Kidney capillary endothelial cell (primary cell): ENCODE results near the gene MAST2.
"Not testable (repeated sequence)": the region's sequence is repeated elsewhere in the genome, so short reads cannot be mapped to it uniquely, and the experiment has no call there.

Experiments
- DNase-seq: peaks from one replicate; pipeline ENCODE4 v3.0.0-alpha.2; 2018; ENCODE audit warnings: low spot score

The MAST2 gene

DNA sequence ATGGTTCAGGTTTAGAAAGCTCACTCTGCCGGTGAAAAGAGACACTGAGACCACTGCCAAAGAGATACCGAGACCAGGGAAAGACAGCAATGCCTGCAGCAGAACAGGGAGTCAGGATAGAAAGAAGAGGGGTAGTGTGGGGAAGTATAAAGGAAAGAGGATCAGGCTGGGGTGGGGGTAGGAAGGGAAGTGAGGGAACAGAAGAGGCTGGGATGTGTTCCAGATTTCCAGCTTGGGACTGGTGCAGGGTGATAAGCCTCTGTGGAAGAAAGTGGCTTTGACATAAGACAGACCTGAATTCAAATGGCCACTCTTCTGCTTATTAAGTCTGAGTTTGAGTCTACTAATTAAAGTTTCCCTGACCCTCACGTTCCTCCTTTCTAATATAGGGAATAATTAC is 223.1 kb downstream of the MAST2 start:
- DNase-seq = no peak

DNA sequence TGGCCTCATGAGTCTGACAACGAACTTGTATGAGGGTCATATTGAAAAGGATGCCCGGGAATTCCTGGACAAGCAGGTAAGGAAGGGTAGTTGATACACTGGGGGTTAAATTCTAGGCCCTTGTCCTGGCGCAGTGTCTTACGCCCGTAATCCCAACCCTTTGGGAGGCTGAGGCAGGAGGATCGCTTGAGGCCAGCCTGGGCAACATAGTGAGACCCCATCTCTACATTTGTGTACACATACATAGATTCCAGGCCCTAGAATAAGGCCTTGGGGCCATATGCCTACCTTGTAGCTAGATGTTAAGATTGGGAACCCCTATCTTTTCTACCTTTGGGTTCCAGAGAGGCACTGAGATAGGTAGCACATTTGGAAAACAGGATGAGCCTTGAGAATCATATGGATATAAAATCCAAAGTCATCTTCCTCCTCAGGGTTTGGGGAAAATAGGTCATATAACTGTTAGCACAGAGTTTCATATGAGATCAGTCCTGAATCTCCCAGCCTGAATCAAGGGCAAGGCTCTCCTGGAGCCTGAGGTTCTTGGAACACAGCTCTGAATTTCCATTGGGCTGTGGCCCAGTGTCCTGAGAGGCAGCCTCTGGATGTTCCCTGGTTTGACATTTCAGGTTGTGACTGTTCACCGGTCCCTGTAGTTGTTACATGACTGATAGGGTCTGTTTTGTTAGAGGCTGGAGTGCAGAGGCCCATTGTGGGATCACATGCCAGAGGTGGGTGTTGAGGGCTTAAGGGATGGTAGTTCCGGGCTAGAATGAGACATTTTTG is 224.6 kb downstream of the MAST2 start:
- no peak for DNase-seq

DNA sequence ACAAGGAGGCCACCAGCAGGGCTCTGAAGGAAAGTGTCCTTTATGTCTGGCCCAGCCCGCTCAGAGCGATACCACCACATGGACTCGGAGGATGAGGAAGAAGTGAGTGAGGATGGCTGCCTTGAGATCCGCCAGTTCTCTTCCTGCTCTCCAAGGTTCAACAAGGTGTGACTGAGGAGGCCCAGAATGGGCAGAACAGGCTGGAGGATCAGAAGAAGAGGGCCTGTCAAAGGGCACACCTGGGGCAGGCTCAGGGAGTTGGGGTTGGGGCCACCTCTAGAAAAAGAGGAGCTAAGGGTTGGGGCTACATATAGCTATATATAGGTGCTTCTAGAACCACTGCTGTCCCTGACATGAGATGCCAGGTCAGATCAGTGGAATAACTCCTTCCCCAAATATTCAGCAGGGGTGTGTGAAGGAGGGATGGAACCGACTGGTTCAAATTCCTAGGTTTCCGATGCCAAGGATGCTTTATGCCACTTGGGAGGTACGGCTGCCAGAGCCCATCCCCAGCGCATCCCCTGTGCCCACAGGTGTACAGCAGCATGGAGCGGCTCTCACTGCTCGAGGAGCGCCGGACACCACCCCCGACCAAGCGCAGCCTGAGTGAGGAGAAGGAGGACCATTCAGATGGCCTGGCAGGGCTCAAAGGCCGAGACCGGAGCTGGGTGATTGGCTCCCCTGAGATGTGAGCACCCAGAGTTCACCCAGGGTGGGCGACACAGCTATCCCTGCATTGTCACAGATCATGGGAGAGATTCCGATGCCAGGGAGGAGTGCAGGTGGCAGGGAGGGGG is 226.9 kb downstream of the MAST2 start:
- DNase-seq = no peak

DNA sequence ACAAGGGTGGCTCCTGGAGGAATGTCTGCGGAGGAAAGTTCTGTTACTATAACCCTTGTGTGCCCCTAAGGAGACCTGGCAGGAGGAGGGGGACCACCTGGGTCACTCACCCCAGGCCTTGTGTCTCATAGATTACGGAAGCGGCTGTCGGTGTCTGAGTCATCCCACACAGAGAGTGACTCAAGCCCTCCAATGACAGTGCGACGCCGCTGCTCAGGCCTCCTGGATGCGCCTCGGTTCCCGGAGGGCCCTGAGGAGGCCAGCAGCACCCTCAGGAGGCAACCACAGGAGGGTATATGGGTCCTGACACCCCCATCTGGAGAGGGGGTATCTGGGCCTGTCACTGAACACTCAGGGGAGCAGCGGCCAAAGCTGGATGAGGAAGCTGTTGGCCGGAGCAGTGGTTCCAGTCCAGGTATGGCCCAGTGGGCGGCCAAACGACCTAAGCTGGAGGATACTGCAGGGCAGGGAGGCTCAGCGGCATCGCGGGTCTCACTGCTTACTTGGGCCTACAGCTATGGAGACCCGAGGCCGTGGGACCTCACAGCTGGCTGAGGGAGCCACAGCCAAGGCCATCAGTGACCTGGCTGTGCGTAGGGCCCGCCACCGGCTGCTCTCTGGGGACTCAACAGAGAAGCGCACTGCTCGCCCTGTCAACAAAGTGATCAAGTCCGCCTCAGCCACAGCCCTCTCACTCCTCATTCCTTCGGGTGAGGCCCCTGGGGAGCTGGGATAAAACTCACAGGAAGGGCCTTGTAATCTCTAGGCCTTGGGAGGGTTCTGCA is 227.7 kb downstream of the MAST2 start:
- no peak for DNase-seq

DNA sequence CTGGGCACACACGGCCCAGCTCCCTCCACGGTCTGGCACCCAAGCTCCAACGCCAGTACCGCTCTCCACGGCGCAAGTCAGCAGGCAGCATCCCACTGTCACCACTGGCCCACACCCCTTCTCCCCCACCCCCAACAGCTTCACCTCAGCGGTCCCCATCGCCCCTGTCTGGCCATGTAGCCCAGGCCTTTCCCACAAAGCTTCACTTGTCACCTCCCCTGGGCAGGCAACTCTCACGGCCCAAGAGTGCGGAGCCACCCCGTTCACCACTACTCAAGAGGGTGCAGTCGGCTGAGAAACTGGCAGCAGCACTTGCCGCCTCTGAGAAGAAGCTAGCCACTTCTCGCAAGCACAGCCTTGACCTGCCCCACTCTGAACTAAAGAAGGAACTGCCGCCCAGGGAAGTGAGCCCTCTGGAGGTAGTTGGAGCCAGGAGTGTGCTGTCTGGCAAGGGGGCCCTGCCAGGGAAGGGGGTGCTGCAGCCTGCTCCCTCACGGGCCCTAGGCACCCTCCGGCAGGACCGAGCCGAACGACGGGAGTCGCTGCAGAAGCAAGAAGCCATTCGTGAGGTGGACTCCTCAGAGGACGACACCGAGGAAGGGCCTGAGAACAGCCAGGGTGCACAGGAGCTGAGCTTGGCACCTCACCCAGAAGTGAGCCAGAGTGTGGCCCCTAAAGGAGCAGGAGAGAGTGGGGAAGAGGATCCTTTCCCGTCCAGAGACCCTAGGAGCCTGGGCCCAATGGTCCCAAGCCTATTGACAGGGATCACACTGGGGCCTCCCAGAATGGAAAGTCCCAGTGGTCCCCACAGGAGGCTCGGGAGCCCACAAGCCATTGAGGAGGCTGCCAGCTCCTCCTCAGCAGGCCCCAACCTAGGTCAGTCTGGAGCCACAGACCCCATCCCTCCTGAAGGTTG is 231.4 kb downstream of the MAST2 start:
- DNase-seq = no peak

DNA sequence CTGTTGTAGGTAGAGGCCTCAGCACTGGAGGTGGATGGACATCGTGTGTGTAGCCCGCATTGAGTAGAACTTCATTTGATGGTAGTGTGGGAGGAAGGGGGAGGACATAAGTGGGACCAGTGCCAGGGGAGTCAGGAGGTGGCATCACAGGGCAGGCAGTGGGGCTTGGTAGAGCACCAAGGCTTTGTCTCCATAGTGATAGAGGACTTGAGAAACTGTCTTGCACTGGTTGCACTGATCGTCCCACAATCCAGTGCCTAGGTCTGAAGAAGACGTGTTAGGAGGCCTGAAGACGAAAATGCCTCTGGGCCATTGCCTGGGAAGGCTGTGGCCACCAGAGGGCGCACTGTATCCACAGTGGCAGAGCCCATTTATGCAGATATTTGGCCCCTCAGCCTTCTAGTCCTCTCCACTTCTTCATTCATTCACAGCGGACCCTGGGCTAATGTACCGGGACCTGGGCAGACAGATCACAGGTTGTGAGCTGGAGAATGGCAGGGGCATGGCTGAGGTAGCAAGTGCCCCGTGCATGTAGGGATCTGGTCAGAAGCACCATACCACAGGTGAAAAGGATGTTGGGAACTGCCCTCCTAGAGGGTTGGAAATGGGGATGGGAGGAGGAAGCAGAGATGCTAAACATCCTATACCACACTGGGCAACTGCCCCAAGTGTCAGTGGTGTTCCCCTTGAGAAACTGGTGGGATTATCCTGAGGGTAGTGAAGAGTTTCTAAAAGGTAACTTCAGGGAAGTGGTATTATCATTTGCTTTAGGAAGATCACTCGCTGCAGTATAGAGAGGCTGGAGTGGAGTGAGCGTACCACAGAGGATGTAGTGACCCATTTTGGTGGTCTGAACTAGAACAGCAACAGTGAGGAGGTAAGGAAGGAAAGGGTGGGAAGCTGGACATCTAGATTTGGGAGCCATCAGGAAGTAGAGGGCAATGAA is 233.8 kb downstream of the MAST2 start:
- DNase-seq = peak; percentile 76

DNA sequence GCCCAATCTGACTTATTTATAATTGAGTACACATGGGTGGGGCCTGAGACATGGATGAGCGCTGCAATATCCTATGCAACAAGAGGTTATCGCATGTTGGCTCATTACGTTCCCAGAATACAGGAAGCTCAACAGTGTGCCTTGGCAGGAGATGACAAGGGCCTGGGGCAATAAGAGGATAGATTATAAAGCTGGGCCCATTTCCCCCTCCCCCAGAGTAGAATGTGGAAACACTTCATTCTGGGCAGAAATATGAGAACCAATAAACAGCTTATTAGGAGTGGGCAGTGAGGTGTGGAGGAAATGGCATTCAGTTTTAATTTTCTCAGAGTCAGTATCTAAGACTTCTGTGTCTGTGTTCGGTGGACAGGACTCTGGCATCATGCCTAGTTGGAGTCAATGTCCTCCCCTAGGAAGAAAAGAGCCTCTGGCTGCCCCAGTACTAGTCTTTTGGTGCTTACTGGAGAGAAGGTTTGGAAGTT is 236.2 kb downstream of the MAST2 start:
- DNase-seq = peak; percentile 70

DNA sequence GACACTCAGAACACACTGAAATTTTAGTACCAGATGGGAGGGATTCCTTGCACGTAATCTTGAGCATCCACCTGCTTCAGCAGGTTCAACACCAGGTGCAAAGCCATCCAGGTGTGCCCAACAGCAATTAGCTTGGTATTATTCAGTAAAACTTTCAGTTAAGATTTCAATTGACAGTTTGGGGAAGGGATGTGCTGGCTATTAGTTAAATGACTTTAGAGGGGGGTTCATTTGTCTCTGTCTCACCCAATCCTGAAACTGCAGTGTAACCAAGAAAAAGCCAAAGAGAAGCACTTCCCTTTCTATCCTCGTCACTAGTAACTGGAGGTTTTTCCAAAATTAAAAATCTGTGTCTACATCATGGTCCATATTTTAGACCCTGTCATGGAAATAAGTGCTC is 238.1 kb downstream of the MAST2 start:
- no peak for DNase-seq

DNA sequence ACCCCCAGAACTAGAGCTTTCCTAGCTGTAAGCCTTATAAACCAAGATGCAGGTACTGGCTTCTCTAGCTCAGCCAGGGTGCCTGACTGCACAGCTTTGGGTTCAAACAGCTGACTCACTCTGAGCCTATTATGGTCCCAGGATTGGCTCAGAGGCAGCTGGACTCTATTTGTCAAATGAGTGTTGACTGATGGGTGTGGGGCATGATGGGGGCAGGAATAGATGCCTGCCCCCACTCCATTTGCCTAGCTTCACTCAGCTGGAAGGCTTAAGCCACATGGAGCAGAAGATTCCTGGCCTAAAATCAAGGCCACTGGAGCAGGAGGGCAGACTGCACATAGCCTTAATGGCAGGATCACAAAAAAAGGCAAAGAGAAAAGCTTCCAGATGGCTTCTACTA is 238.6 kb downstream of the MAST2 start:
- no peak for DNase-seq

DNA sequence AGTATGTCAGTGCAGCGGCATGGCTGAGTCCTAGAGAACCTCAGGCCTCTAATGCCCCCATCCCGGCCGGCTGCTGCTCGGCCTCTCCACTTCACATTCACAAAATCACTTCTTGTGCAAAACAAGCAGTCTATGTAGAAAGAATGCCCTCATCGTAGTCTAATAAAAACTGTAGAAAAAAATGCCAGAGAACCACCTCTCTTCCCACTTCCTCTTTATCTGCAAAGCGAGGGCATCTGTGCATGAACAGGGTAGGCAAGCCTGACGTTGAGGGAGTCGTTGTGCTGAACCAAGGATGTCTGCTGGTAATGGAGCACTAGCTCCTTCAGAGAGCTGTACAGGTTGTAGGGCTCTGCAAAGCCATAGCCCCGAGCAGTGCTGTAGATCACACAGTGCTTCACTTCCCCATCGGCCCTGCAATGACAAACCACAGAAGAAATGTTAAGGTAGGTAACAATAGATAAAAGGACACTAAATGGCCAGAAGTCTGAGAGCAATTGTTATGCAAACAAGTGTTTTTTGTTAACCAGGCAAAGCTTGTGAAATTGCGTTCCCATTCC is 240.1 kb downstream of the MAST2 start:
- DNase-seq = no peak

DNA sequence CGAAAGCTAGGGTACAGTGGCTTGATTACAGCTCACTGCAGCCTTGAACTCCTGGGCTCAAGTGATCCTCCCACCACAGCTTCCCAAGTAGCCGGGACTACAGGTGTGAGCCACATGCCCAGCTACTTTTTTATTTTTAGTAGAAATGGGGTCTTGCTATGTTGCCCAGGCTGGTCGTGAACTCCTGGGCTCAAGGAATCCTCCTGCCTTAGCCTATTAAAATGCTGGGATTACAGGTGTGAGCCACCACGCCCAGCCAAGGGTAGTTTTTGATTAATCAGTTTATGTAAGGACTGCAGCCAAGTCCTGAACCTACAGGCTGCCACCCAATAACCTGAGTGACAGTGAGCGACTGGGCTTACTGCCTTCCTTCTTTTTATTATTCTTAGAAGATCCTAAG is 240.7 kb downstream of the MAST2 start:
- no peak for DNase-seq

DNA sequence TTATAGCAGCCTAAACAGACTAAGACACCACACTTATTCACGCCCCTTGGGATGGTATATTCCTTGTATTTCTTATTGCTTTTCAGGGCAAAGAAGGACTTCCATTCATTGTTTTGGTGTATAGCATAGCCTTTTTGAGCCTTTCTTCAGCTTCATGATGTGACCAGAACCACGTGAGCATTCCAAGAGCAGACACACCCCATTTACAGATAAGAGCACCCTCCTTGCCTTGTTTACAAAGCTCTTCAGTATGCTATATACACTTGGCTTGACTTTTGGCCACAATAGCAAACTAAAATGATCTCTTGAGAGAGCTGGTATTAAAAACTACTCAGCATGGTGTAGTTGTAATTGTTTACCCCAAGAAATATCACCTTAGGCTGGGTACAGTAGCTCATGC is 250.3 kb downstream of the MAST2 start:
- no peak for DNase-seq

DNA sequence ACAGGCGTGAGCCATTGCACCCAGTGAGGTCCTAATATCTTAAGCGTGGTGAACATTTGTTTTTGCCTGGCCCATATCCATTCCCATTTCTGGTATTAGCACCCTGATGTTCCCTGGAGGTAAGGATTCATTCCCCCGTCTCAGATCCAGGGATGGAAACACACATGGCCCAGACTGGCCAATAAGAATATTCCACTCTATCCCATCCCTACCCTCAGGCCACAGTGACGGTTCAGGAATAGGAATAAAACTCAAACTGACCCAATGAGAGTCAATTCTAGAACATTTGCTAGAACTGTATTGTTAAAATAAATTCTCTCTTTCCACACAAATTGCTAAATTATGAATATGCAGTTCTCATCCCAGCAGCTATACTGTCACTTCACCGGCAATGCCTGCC is 252.9 kb downstream of the MAST2 start:
- no peak for DNase-seq

DNA sequence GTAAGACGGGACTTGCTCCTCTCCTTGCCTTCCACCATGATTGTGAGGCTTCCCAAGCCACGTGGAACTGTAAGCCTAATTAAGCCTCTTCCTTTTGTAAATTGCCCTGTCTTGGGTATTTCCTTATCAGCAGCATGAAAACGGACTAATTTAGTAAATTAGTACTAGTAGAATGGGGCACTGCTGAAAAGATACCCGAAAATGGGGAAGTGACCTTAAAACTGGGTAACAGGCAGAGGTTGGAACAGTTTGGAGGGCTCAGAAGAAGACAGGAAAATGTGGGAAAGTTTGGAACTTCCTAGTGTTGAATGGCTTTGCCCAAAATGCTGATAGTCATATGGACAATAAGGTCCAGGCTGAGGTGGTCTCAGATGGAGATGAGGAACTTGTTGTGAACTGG is 253.8 kb downstream of the MAST2 start:
- DNase-seq = not testable (repeated sequence)

DNA sequence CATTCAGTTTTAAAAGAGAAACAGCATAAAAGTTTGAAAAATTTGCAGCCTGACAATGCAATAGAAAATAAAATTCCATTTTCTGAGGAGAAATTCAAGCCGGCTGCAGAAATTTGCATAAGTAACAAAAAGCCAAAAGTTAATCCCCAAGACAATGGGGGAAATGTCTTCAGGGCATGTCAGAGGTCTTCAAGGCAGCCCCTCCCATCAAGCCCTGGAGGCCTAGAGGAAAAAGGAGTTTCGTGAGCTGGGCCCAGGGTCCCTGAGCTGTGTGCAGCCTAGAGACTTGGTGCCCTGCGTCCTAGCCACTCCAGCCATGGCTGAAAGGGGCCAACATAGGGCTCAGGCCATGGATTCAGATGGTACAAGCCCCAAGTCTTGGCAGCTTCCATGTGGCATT is 254.4 kb downstream of the MAST2 start:
- no peak for DNase-seq

DNA sequence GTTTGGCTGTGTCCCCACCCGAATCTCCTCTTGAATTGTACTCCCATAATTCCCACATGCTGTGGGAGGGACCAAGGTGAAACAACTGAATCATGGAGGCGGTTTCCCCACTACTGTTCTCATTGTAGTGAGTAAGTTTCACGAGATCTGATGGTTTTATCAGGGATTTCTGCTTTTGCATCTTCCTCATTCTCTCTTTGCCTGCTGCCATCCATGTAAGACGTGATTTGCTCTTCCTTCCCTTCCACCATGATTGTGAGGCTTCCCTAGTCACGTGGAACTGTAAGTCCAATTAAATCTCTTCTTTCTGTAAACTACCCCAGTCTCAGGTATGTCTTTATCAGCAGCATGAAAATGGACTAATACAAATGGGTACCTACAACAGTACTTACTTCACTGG is 255.5 kb downstream of the MAST2 start:
- DNase-seq = no peak

DNA sequence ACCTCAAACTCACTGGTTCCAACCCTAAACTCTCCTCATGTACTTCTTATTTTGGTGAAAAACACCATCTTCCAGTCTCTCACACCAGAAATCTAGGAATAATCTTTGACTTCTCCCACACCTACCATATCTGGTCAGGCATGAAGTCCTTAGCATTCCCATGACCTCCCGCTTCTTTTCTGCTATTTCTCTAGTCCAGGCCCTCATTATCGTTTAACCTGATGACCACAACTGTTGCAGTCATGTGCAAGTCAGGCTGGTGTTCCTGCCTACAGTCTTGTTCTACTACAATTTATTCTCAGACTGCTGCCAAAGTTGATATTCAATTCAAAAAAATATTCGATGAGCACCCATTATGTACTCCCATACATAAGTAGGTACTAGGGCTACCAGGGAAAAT is 257.7 kb downstream of the MAST2 start:
- no peak for DNase-seq

DNA sequence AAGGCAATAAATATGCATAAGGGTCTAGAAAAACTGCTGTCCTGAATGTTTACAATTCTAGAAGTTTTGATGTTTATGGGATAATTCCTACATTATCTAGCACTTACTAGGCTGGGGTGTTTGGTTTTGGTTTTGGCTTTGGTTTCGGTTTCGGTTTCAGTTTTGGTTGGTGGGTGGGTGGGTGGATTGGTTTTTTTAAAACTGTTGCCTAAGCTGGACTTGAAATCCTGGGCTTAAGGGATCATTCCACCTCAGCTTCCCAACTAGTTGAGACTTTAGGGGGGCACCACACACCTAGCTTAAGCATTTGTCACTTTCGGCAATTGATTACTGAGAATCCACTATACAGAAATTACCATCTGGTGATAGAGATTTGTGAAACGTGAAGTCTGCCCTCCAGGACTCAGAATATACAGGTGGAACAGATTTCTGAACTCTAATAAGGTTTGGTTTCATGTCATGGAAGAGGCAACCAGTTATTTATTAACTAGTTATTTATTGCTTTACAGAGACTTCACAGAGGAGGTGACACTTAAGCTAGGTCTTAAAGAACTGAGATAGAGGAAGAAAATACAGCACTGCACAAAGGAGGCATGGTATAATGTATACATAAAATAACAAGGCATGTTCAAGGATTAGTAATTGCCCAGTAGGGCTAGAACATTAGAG is 259.4 kb downstream of the MAST2 start:
- no peak for DNase-seq

DNA sequence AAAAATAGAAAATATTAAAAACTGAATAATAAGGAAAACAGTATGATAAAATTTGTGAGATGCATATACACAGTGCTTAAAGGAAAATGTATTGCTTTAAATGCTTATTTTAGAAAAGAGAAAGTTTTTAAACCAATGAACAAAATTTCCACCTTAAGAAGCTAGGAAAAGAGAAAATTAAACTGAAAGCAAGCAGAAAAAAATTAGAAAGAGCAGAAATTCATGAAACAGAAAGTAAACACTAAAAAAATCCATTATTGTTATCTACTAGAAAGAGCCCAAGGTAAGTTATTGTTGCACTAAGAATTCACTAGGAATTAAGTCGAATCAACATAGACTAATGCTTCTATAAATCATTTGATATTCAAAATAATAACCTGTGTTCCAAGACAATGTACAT is 261.3 kb downstream of the MAST2 start:
- no peak for DNase-seq

DNA sequence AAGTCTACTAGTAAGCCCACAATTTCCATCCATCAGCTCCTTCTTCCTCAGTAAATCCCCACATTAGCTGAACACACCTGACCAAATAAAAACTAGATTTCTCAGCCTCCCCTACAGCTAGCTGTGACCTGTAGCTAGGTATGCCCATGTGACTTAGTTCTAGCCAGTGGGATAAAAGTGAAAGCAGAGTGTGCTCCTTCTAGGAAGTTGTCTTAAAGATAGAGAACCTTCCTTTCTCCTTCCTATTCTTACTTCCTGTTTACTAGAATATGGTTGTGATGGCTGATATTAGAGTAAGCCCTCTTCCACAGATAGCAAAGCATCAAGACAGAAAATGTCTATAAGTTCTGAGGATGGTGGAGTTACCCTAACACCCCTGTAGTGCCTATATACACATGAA is 262.0 kb downstream of the MAST2 start:
- no peak for DNase-seq
